Measurements from ENCODE around the gene IQGAP3.
"Not testable (repeated sequence)": the region's sequence is repeated elsewhere in the genome, so short reads cannot be mapped to it uniquely, and the experiment has no call there.

Gene IQGAP3

GRCh38 chr1:156571261-156571852 is 1.0 kb downstream of the IQGAP3 start:
- DNase-seq = no peak

DNA sequence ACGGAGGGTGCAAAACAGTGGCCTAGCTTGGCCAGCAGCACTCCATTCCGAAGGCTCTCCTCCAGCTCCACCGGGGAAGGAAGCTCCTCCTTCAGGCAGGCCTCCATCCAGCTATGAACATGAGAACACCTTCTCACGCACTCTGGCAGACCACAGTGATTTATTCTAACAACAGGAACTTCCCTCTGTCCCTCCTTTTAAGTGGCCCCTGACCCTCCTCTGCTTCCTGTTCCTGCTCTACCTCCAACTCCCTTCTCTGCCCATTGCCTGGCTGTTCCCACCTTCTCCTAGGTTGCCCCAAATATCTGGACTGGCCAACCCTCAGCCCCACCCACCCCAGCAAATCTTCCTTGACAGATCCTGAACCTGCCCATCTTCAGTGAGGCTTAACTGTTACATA is 5.9 kb downstream of the IQGAP3 start:
- no peak for DNase-seq

GRCh38 chr1:156565519-156565918 is 6.8 kb downstream of the IQGAP3 start:
- DNase-seq = no peak

DNA sequence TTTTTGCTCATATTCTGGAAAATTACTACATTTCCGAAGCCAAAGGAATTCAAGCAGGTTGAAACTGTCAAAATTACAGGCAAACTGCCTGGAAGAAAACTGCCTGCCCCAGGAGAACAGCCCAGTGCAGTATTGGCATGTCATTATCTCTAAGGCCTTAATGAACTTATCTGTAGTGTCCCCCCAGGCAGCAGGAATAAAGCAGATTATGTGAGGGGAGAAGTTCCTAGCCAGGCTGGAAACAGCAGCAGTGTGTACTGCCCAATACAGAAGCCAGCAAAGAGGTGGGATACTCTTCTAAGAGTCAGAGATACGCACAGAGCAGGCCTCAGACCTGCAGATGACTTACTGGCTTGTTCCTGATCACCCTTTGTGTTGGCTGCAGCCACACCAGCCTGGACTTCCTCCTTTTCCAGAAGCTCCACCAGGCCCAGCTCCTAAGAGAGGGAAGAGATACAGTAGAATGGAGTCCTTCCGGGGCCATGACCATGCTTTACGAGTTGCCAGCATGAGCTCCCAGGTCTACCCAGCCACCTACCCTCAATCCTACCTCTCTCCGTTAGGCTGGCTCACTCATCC is 11.7 kb downstream of the IQGAP3 start:
- peak; percentile 96 for DNase-seq

- DNase-seq = peak; percentile 72
Measured at GRCh38 chr1:156559797-156560385, 12.5 kb downstream of the IQGAP3 start.

GRCh38 chr1:156559086-156559796 is 13.1 kb downstream of the IQGAP3 start:
- no peak for DNase-seq

GRCh38 chr1:156556354-156556753 is 16.0 kb downstream of the IQGAP3 start:
- DNase-seq = no peak

DNA sequence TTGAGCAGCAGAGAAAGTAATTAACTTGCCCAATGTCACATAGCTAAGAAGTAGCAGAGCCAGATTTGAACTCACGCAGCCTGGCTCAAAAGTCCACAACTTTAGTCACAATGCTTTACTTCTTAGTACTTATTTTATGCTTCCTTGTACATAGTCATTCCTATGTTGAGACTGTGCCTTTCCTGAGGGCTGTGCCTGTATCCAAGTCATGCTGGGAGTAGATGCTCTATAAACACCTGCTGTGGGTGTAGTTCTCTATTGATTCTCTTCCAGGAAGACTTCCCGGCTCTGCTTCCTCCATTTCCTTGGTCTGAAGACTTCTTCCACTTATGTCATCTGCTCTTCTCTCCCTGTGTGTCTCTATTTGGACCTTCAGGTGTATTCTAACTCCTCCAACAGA is 16.6 kb downstream of the IQGAP3 start:
- no peak for DNase-seq

GRCh38 chr1:156554971-156555370 is 17.4 kb downstream of the IQGAP3 start:
- no peak for DNase-seq

- DNase-seq = no peak
Measured at GRCh38 chr1:156553860-156554485, 18.4 kb downstream of the IQGAP3 start.

- DNase-seq = not testable (repeated sequence)
Measured at GRCh38 chr1:156552937-156553336, 19.4 kb downstream of the IQGAP3 start.

- no peak for DNase-seq
Measured at GRCh38 chr1:156552518-156552917, 19.8 kb downstream of the IQGAP3 start.

GRCh38 chr1:156551869-156552268 is 20.5 kb downstream of the IQGAP3 start:
- DNase-seq = no peak

DNA sequence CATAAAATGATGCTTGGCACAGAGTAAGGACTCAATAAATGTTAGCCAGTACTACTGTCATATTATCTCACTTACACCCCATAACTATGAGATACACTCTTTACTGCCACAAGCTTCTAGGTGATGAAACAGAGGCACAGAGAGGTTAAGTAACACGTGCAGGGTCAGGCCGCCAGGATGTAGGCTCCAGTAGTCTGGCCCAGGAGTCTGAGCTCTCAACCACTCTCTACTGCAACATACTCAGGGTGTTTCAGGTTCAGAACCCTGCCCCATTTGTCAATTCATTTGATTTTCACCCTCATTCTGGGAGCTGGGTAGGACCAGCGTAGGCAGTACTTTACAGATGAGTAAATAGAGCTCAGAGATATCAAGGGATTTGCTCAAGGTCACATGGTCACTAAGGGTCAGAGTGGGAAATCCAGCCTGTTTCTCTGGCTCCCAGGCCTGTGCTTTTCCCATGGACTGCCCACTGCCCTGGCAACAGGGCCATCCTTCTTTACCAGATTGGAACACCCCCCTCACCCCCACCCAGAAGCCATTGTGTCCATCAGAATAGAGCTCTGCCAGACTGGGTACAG is 21.2 kb downstream of the IQGAP3 start:
- no peak for DNase-seq

DNA sequence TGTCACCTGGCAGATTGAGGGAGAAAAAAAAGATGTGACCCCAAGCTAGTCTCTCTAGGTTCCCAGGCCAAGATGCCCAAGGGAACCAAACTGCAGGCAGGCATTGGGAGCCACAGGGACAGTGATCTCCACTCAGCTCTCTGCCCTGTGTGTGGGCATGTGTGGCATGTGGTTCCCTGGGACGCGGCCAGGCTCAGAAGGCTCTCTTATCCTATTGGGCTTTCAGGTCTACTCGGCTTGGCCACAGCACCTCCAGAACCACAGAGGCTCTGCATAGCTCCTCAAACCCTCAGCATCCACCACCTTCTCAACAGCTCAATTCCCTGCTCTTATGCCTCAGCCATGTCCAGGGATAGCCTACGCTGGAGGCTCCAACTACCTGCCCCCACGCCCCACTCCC is 22.0 kb downstream of the IQGAP3 start:
- DNase-seq = no peak

DNA sequence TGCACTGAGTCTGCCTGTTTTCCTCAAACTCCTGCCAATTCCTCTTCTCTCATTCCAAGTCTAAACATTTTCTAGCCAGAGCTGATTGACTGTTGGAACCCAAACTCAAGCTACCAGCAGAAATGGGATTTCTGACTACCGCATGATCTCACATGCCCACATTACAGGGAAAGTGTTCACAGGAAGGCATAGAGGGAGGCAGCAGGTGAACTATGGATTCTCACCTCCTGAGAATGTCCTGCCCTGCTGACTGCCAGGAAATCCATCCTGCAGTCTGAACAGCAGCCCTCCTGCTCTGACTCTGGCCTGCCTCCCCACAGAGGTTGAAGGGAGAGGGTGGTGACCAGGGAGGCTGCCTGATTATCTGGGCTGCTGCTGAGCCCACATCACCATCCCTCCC is 22.5 kb downstream of the IQGAP3 start:
- DNase-seq = no peak

DNA sequence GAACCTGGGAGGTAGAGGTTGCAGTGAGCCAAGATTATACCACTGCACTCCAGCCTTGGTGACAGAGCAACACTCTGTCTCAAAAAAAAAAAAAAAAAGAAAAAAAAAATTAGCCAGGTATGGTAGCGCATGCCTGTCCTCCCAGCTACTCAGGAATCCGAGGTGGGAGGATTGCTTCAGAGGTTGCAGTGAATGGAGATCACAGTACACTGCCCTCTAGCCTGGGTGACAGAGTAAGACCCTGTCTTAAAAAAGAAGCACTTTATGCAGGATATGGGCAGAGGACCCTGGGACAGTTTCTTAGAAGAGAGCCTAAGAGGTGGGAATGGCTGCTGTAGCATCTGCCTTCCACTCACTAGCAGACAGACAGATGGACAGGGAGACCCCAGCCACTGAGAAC is 23.0 kb downstream of the IQGAP3 start:
- no peak for DNase-seq

- no peak for DNase-seq
Measured at GRCh38 chr1:156547982-156548381, 24.4 kb downstream of the IQGAP3 start.

GRCh38 chr1:156547434-156547833 is 24.9 kb downstream of the IQGAP3 start:
- DNase-seq = no peak

DNA sequence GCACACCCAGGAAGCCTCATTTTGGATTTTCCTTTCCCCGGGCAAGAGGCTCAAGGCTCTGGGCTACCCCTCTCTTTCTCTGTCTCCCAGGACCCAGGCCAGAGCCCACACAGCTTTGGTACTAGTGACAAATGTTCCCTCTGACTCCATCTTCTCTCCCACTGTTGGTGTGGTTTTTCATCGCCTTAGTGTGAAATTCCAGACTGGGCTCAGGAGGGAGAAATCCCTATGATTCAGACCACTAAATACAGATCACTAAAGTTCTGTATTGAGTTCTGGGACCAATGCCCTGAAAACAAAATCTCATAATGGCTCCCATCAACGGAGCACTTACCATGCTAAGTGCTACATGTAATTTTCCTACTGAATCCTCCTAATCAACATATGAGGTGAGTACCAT is 26.1 kb downstream of the IQGAP3 start:
- no peak for DNase-seq

DNA sequence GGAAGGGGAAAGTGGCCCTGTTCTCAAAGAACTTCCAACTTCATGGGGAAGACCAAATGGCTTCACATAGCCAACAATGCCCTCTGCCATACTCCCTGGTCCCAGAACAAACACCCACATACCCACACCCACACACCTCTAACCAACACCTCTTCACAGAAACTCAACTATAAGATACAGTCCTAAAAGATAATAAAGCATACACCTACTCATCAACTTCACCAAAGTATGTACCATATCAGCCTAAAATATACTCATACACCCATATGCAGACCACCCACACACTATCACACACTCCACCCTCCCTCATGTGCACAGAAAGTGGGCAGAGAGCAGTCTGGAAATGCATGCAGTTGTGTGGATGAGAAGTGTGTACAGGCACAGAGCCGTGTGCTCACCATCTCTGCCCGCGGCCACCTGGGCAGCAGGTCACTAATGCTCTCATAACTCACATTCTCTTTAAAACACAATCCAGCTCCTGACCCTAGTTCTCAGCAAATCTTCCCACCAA is 27.7 kb downstream of the IQGAP3 start:
- DNase-seq = no peak

DNA sequence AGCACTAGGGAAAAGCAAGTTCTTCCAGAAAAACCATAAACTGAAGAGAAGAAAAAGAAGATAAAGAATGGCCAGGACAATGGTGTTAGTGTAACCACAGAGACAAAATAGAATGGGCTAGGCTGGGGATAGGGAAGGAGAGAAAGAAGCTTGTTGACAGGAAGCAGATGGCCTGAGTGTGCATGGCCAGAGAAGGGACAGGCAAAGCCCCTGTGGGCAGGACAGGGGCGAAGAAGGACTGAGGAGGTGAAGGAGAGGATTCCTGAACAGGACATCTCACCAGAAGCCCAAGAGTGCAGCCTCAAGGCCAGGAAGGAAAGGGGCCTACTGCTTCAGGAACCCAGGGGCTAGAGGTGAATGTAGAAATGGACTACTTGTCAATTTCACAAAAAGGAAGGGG is 29.3 kb downstream of the IQGAP3 start:
- no peak for DNase-seq

DNA sequence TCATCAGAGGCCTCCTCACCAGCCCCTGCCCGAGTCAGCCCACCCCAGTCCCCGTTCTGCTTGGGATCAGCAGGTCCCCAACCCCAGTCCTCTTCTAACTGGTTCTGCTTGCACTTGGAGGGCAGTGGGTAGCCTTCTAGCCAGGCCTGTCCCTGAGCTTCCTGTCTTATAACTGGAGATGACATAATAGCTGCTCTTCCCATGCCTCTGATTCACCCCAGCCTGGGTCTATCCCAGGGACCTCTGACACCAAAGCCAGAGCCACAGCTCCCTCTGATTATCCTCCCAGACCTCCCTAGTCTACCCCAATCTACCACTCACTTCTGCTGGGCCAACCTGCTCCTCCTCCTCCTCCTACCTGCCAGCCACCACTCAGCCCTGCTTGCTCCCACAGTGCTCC is 31.4 kb downstream of the IQGAP3 start:
- DNase-seq = no peak
